ENCODE data around the gene SLC22A31.

SLC22A31 gene

DNA sequence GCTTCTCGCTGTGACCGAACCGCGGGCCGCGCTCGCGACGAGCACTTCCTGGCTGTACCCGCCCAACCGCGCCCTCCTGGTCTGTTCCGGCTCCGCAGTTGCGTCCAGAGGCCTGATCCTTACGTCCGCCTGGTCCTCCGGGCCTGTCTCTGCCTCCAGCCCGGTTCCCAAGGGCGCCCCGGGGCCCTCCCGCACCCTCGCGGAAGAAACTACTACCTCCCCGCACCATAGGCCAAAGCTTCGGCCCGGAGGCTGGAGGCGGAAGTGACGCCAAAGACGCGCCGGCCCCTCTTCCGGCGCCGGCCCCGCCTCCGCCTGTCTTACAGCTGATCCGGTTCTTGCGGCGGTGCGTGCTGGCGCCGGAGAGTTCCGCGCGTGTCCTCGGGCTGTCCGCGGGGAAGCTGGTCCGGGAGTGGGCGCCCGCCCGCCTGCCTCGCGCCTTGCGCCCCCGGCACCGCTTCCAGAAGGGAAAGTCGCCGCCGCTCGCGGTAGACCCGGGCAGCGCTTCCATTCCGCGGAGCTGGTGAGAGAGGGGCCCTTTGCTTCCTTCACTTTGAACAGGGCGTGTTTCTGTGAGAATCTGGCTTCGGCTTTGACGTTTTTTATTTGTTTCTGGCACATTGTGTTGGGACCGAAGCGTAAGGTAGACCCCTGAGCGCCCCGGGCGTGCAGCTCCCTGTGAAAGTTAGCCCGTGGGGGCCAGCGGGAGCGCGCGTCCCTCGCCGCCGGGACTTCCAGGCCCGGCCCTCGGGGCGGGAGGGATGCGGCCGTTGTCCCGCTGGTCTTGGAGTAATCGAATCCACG lies 17.3 kb upstream of the SLC22A31 start, which contains the start of gene ZNF778:
Gene ZNF778 (plus strand): TSS at position 316 of the 804 bp plus-strand sequence. CDS start 3,425 bp downstream, outside the sequence.
- DNase-seq: peak; percentile 63 to 98 (median 81)
- intact Hi-C loops (cut with DNase I): loop anchor here (1.0 to 5.0 kb wide), 4 partner anchors 23 to 511 kb away; partner anchors contain the start of genes CTU2, GALNS, RNF166 and TRAPPC2L

DNA sequence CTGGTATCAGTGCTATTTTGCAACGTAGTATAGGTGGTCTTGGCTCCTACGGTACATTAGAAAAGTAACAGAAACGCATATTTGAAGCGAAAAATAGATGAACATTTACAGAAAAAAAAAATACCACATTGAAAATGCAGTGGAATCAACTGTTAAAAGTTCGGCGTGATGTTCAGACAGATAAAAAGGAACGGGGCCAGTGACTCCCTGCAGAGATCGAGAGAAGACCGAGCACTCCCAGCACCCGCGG lies 16.7 kb upstream of the SLC22A31 start:
- no peak for DNase-seq
- intact Hi-C loops (cut with DNase I): loop anchor here (1.0 to 5.0 kb wide), 4 partner anchors 23 to 510 kb away; partner anchors contain the start of genes CTU2, GALNS, RNF166 and TRAPPC2L

DNA sequence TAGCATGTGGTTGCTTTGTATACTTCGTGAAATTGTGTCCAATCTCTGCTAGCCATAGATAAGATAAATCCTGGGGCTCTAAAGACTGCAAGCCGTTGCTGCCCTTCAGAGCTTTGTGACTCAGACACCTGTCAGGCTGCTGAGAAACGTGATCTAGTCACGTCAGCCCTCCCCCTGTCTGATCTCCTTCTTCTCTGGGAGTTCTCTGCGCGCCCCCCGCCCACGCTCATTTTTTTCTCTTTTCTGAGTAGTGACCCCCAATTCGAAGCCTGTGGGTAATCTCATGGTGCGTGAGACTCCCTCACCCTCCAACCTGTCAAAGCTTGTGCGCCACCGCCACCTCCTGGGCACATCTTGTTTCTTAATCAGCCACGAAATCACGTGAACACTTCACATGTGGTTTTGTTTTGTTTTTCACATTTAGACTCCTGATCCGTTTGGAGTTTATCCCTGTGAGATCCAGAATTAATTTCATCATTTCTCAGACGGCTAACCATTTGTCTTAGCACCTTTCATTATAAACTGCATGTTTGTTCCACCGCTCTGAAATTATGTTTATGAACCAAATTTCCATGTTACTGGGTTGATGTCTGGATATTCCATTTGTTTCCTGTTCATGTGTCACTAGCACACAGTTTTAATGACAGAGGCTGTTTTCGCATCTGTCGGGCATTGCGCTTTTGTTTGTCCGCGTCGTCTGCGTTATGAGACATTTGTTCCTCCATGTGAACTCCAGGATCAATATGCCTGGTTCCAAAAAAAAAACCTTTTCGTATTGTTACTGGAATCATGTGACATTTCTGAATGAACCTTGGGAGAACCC lies 16.2 kb upstream of the SLC22A31 start:
- peak; percentile 47 to 96 (median 78) for DNase-seq
- intact Hi-C loops (cut with DNase I): loop anchor here (1.0 to 5.0 kb wide), 4 partner anchors 24 to 510 kb away; partner anchors contain the start of genes CTU2, GALNS, RNF166 and TRAPPC2L

DNA sequence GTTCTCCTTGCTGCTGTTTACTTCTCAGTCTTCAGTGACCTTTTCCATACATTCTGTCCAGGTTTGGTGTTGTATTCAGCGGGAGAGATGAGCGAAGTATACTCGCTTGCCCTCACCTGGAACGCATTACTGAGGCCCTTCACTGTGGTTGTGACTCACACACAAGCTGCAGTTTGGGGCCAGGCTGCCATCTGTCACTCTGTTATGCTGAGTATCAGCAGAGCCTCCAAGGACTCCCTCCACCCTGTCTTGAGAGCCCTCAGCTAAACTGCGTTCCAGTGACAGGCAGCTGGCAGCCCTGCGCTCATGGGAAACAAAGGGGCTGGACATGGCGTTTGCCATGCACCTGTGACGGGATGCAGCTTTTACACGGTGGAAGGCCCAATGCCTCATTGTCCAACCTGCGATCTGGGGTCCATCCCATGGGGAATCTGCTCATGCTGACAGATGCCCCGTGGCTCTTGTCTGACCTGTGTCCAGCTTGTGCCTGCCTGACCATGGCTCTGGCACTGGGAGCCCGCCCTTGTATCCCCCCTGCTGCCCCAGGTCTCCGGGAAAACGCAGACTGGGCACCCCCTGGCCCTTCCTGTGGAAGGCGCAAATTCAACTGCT lies 10.7 kb upstream of the SLC22A31 start:
- DNase-seq: peak in 2 of 10 donors; percentile 57 to 60
- intact Hi-C loops (cut with DNase I): no loop called here

GRCh38 chr16:89210165-89210903 lies 10.0 kb upstream of the SLC22A31 start:
- DNase-seq: peak in 2 of 10 donors; percentile 39
- intact Hi-C loops (cut with DNase I): no loop called here

DNA sequence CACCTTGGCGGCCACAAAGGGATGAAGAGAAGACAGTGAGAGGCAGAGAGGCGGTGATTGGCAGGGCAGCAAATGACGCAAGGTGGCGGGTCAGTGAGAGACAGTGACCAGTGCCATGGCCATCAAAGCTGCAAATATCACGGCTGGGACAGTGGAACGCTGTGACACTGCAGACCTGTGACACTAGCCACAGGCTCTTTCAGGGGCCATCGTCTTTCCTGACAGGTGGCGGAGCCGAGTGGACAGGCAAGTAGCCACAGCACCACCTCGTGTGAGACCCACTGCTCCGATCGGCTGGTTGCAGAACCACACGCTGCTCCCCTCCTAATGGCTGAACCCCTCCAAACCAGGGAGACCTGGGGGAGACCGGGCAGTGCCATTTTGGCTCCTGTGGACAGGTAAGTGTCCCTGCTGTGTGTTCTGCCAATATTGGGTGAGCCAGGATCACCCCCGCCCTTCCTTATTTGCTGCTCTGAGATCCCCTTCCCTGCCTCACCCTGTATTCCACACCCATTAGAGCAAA lies 9.2 kb upstream of the SLC22A31 start:
- intact Hi-C loops (cut with DNase I): no loop called here
- DNase-seq: peak in 3 of 10 donors; percentile 31 to 65 (median 50)

GRCh38 chr16:89207993-89208392 lies 7.7 kb upstream of the SLC22A31 start:
- DNase-seq: no peak
- intact Hi-C loops (cut with DNase I): no loop called here

- peak in 2 of 10 donors; percentile 55 to 60 for DNase-seq
- intact Hi-C loops (cut with DNase I): no loop called here
Measured at GRCh38 chr16:89202422-89203215, 2.3 kb upstream of the SLC22A31 start.

DNA sequence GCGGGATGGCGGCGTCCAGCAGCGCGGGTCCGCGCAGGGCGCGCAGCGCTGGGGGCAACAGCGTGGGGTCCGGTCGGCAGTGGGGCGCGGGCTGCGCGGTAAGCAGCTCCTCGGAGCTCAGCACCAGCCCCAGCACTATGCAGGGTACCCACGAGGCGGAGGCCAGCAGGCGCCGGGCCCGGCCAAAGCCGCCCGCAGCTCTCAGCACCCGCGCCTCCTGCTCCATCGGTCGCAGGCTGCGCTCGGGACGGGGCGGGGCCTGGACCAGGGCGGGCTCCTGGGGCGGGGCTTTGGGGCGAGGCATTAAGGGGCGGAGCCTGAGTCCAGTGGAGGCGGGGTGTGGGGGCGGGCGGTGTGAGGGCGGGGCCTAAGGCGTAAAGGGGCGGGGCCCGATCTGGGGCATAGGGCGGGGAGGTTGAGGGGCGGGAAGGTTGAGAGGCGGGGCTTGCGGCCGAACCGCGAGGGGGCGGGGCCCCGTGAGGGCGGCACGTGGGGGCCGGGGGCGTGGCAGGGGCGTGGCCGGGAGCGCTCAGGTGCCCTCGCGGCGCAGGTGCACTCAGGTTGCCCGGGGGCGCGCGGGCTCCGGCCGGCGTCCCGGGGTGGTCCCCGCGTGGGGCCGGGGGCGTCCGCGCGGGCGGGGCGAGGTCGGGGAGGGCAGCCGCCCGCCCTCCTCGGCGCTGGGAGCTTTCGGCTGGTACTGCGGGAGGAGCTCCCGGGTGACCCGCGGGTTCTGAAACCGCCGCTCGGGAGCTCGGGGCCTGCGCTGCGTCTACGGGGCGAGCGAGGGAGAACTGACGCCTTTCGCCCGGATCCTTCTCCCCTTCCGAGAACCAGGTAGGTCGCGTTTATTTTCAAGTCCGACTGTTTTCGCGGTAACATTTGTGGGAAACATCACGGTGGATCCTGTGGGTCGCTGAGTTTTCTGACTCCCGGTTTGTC lies 1.4 kb upstream of the SLC22A31 start:
- DNase-seq: peak in 3 of 10 donors; percentile 21 to 85 (median 73)
- intact Hi-C loops (cut with DNase I): no loop called here

- intact Hi-C loops (cut with DNase I): no loop called here
- peak in 2 of 10 donors; percentile 69 to 72 for DNase-seq
Measured at GRCh38 chr16:89200850-89201411, 594 bp upstream of the SLC22A31 start.

- intact Hi-C loops (cut with DNase I): no loop called here
- DNase-seq: peak in 2 of 10 donors; percentile 76 to 80
Measured at GRCh38 chr16:89199241-89200123, 855 bp downstream of the SLC22A31 start.

GRCh38 chr16:89198417-89199240 lies 1.7 kb downstream of the SLC22A31 start:
- intact Hi-C loops (cut with DNase I): no loop called here
- peak in 2 of 10 donors; percentile 72 to 78 for DNase-seq

DNA sequence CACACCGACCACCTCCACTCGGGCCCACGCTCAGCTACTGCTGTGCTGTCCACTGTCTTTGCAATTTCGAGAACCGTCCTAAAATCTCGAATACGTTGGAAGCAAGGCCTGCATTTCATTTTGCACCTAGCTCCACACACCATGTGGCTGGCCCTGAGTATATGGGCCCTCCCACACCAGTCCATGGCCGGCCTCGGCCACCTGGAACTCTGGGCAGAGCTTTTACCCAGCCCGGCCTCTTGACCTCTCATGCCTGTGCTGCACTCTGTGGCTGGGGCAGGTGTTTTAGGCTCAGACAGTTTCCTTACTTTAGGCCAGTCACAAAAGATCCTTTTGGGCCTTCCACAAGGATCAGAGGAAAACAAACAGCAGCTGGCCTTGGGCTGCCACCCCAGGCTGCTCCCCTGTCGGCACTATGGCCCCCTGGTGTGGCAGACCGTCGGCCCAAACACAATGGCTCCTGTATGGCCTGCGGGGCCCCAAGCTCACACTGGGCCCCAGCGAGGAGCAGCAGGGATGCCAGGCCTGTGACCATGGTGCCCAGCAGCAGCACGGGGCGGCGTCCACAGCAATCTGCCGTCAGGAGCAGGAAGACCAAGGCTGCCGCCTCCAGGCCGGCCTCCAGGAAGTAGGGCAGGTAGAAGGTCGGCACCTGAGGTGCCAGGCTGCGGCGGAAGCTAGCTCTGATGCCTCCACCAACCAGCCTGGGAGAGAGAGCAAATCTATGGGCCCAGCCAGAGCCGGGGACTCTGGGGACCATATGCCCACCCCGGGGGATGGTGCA lies 2.5 kb downstream of the SLC22A31 start:
- DNase-seq: peak in 3 of 10 donors; percentile 17 to 84 (median 66)

DNA sequence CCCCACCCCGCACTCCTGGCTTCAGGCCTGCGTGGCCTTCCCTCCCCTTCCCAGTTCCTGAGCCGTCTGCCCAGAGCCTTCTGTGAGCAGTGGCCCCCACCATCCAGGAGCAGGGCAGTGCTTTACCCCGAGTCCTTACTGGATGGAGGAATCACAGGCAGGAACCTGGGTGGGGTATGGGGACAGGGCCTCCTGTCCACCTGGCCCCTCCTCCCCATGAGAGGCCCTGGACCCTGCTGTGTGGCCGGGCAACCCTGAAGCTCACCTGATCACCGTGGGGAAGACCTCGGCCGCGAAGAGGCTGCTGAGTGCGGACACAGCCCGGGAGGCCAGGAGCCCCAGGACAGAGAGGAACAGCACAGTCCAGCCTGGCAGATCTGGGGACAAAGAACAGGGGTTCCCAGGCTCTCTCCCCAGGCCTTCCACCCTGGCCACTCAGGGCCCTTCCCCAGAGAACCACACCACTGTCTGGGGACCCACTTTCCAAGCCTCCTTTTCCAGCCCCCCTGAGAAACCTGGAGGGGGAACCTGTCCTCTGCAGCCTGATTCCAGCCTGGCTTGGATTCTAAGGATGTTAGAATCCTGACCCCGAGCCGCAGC lies 3.2 kb downstream of the SLC22A31 start:
- DNase-seq: peak in 2 of 10 donors; percentile 52 to 66
- intact Hi-C loops (cut with DNase I): no loop called here

More for the DNA sequence above, 2.5 kb downstream of the SLC22A31 start:
- intact Hi-C loops (cut with DNase I): no loop called here
